ENCODE results near the gene ERBB4. TPM values are rescaled to one million over a fixed set of nuclear protein-coding genes. Genes with fewer than 3 reads are reported as not detected.

The ERBB4 gene
- total RNA-seq, 4 donors from 2014 or later = 5.5 to 21.0 (median 18.3) TPM

- no peaks in the 10 kb centered on the region for H3K36me3 ChIP-seq
- H3K27ac ChIP-seq = no peak overlapping the region
- H3K4me3 ChIP-seq (replicated peaks in 1 of 3) = no peak overlapping the region
- TF ChIP-seq CTCF (IDR thresholded peaks at IDR 0.05) (no peak), POLR2A (IDR thresholded peaks at IDR 0.05) (no peak)
- no peaks in the 10 kb centered on the region for H3K27me3 ChIP-seq
- no peaks in the 10 kb centered on the region for H3K9me3 ChIP-seq
- intact Hi-C loops (cut with DNase I) = no loop called here
- 69% methylated on average over 3 of the region's 3 CpGs for WGBS, 2 donors
- peaks cover 0 to 3% of the 10 kb centered on the region in 2 donors for H3K4me1 ChIP-seq
- DNase-seq = no peak
Measured at GRCh38 chr2:211762479-211762878, 776.1 kb downstream of the ERBB4 start.

- 48 to 63% methylated on average over 1 of the region's 1 CpG for WGBS, 2 donors
- Histone ChIP-seq H3K9me3 (no peaks in the 10 kb centered on the region), H3K27me3 (no peaks in the 10 kb centered on the region), H3K36me3 (no peaks in the 10 kb centered on the region), H3K4me1 (no peaks in the 10 kb centered on the region), H3K4me3 (replicated peaks in 1 of 3) (no peak overlapping the region), H3K27ac (no peak overlapping the region)
- TF ChIP-seq CTCF (IDR thresholded peaks at IDR 0.05) = no peak
- TF ChIP-seq POLR2A (IDR thresholded peaks at IDR 0.05) = no peak
- no peak for DNase-seq
- intact Hi-C loops (cut with DNase I) = no loop called here
Measured at GRCh38 chr2:211760103-211760502, 778.5 kb downstream of the ERBB4 start.

GRCh38 chr2:211756266-211756665, 782.3 kb downstream of the ERBB4 start:
- TF ChIP-seq CTCF (IDR thresholded peaks at IDR 0.05) (no peak), POLR2A (IDR thresholded peaks at IDR 0.05) (no peak)
- Histone ChIP-seq H3K27ac (no peak overlapping the region), H3K36me3 (no peaks in the 10 kb centered on the region), H3K4me3 (replicated peaks in 1 of 3) (no peak overlapping the region), H3K4me1 (no peaks in the 10 kb centered on the region), H3K27me3 (no peaks in the 10 kb centered on the region), H3K9me3 (no peaks in the 10 kb centered on the region)
- no peak for DNase-seq
- intact Hi-C loops (cut with DNase I) = no loop called here
- 92 to 97% methylated on average over 2 of the region's 2 CpGs for WGBS, 2 donors

- H3K4me1 ChIP-seq = no peaks in the 10 kb centered on the region
- intact Hi-C loops (cut with DNase I) = no loop called here
- WGBS, 2 donors = 95 to 98% methylated on average over 8 of the region's 8 CpGs
- no peaks in the 10 kb centered on the region for H3K36me3 ChIP-seq
- no peaks in the 10 kb centered on the region for H3K9me3 ChIP-seq
- H3K27ac ChIP-seq = no peak overlapping the region
- H3K4me3 ChIP-seq (replicated peaks in 1 of 3) = no peak overlapping the region
- H3K27me3 ChIP-seq = no peaks in the 10 kb centered on the region
- TF ChIP-seq CTCF (IDR thresholded peaks at IDR 0.05) (no peak), POLR2A (IDR thresholded peaks at IDR 0.05) (no peak)
- DNase-seq = no peak
Measured at GRCh38 chr2:211755187-211755586, 783.4 kb downstream of the ERBB4 start.

GRCh38 chr2:211751848-211752247, 786.8 kb downstream of the ERBB4 start:
- Histone ChIP-seq H3K4me3 (replicated peaks in 1 of 3) (no peak overlapping the region), H3K27ac (no peak overlapping the region), H3K27me3 (no peaks in the 10 kb centered on the region), H3K36me3 (no peaks in the 10 kb centered on the region), H3K9me3 (no peaks in the 10 kb centered on the region), H3K4me1 (no peaks in the 10 kb centered on the region)
- WGBS, 2 donors = 66 to 68% methylated on average over 3 of the region's 3 CpGs
- intact Hi-C loops (cut with DNase I) = no loop called here
- DNase-seq = no peak
- TF ChIP-seq CTCF (IDR thresholded peaks at IDR 0.05) (no peak), POLR2A (IDR thresholded peaks at IDR 0.05) (no peak)
